Endothelial cell of umbilical vein (primary cell): ENCODE measurements around the gene PHF2. TPM values are rescaled to one million over a fixed set of nuclear protein-coding genes. Genes with fewer than 3 reads are reported as not detected.

Experiments used
- BruUV-seq: library from RNA; stranded (reverse); fragments of 400-500 nt; replicated peaks from 2 replicates; lab custom pipeline; 2021; lab: Mats Ljungman, UMichigan
- CTCF ChIA-PET: fragments of 300-600, 350-600 bp; sonication (Branson Sonifier 250); formaldehyde crosslinking; loops from one replicate; lab custom pipeline; 2021; ENCODE audit warnings: antibody characterized with exemption, inconsistent platforms; lab: Charles Lee
- POLR2A ChIA-PET: fragments of 300-600, 350-600 bp; sonication (Branson Sonifier 250); formaldehyde crosslinking; loops from one replicate; lab custom pipeline; 2021; ENCODE audit warnings: antibody characterized with exemption, inconsistent platforms; lab: Charles Lee
- DNase-seq: peaks from one replicate; pipeline ENCODE4 v3.0.0-alpha.2; 2011; ENCODE audit warnings: low read depth, low spot score
- FAIRE-seq: peaks from 2 replicates; lab custom pipeline; 2011; peaks lifted over from hg19 to GRCh38; lab: Jason Lieb, UNC
- H2AFZ ChIP-seq: 2 replicates; pipeline ENCODE4 v1.6.0; 2012; ENCODE audit warnings: low read depth, low read length, control low read depth, inconsistent platforms
- H3K27ac ChIP-seq: 2 replicates; pipeline ENCODE4 v1.5.1; 2011; ENCODE audit warnings: low read depth, mild to moderate bottlenecking, control low read depth, low read length, moderate library complexity; ENCODE audit not compliant: insufficient read depth
- H3K27me3 ChIP-seq, 2 experiments: 2 replicates each; pipeline versions ENCODE4 v1.6.0 to v1.6.1; 2011; ENCODE audit warnings: low read length in 2 of 2, mixed read lengths in 1 of 2; ENCODE audit not compliant: control insufficient read depth in 2 of 2, insufficient read depth in 2 of 2
- H3K36me3 ChIP-seq, 2 experiments: 2 replicates in 1 of 2; 3 replicates in 1 of 2; pipeline ENCODE4 v1.5.1; 2011; ENCODE audit warnings: low read length in 2 of 2, mild to moderate bottlenecking in 1 of 2, moderate library complexity in 1 of 2; ENCODE audit not compliant: control insufficient read depth in 2 of 2, insufficient read depth in 2 of 2; ENCODE audit errors: extremely low read depth in 1 of 2
- H3K4me1 ChIP-seq: 3 replicates; pipeline ENCODE4 v1.5.1; 2011; ENCODE audit warnings: mild to moderate bottlenecking, low read length; ENCODE audit not compliant: control insufficient read depth, insufficient read depth; ENCODE audit errors: extremely low read depth
- H3K4me2 ChIP-seq: 2 replicates; pipeline ENCODE4 v1.6.1; 2011; ENCODE audit warnings: low read length, control low read depth, mixed read lengths; ENCODE audit not compliant: insufficient read depth
- H3K4me3 ChIP-seq, 3 experiments: fragments of 200-600 bp in 1 of 3; sonication (generic), shearing (Covaris generic) in 1 of 3; replicated peaks in 1 of 3; 2 replicates each; pipeline ENCODE4 v1.5.1; 2011 to 2016; ENCODE audit warnings: control low read depth in 3 of 3, low read length in 3 of 3, mild to moderate bottlenecking in 2 of 3, inconsistent platforms in 1 of 3, low read depth in 1 of 3, moderate library complexity in 1 of 3; ENCODE audit not compliant: insufficient read depth in 1 of 3
- H3K79me2 ChIP-seq: 2 replicates; pipeline ENCODE4 v1.6.0; 2012; ENCODE audit warnings: low read length, inconsistent platforms; ENCODE audit not compliant: control insufficient read depth, insufficient read depth
- H3K9ac ChIP-seq: replicated peaks from 2 replicates; pipeline ENCODE3; 2011; ENCODE audit warnings: low read length, control low read depth; ENCODE audit not compliant: insufficient read depth; ENCODE audit errors: extremely low read depth
- H3K9me1 ChIP-seq: replicated peaks from 3 replicates; pipeline ENCODE4 v1.6.0; 2011; ENCODE audit warnings: mild to moderate bottlenecking, low read length; ENCODE audit not compliant: control insufficient read depth, insufficient read depth; ENCODE audit errors: extremely low read depth
- H3K9me3 ChIP-seq: replicated peaks from 2 replicates; pipeline ENCODE4 v1.5.1; 2012; ENCODE audit warnings: low read length, inconsistent platforms; ENCODE audit not compliant: control insufficient read depth, insufficient read depth
- H4K20me1 ChIP-seq: replicated peaks from 2 replicates; pipeline ENCODE3; 2011; ENCODE audit warnings: mild to moderate bottlenecking, low read length; ENCODE audit not compliant: control insufficient read depth, insufficient read depth; ENCODE audit errors: extremely low read depth
- CTCF ChIP-seq, 2 donors: IDR thresholded peaks; 1 replicate in 1 of 2; 2 replicates in 1 of 2; pipeline ENCODE4 v1.5.1; 2011; ENCODE audit warnings: low read length in 2 of 2, mild to moderate bottlenecking in 2 of 2, moderate library complexity in 2 of 2, control low read depth in 1 of 2, inconsistent platforms in 1 of 2, low read depth in 1 of 2; ENCODE audit not compliant: insufficient read depth in 1 of 2; ENCODE audit errors: extremely low read depth in 1 of 2
- EZH2 ChIP-seq: IDR thresholded peaks from 2 replicates; pipeline ENCODE4 v1.6.1; 2012; ENCODE audit warnings: borderline replicate concordance, low read depth, mild to moderate bottlenecking, moderate library complexity, low read length, inconsistent platforms; ENCODE audit not compliant: severe bottlenecking
- FOS ChIP-seq: IDR thresholded peaks from 2 replicates; pipeline ENCODE4 v1.6.1; 2011; ENCODE audit warnings: mild to moderate bottlenecking, low read length, moderate library complexity, borderline replicate concordance; ENCODE audit not compliant: insufficient read depth
- GATA2 ChIP-seq: IDR thresholded peaks from 2 replicates; pipeline ENCODE4 v1.7.0; 2011; ENCODE audit warnings: low read depth, mild to moderate bottlenecking, moderate library complexity, mixed read lengths, low read length; ENCODE audit not compliant: insufficient read length, insufficient read depth
- JUN ChIP-seq: IDR thresholded peaks from 2 replicates; pipeline ENCODE4 v1.6.1; 2011; ENCODE audit warnings: borderline replicate concordance, low read depth; ENCODE audit not compliant: insufficient read length, insufficient read depth
- MAX ChIP-seq: IDR thresholded peaks from 2 replicates; pipeline ENCODE4 v1.6.1; 2011; ENCODE audit not compliant: insufficient read depth, insufficient read length
- MYC ChIP-seq: IDR thresholded peaks from one replicate; pipeline ENCODE4 v1.6.1; 2011; ENCODE audit warnings: mild to moderate bottlenecking, low read depth, low read length
- POLR2A ChIP-seq: IDR thresholded peaks from 2 replicates; pipeline ENCODE4 v1.6.1; 2012; ENCODE audit warnings: low read depth, mild to moderate bottlenecking, control low read depth, low read length
- POLR2AphosphoS5 ChIP-seq: IDR thresholded peaks from 2 replicates; pipeline ENCODE4 v1.6.1; 2012; ENCODE audit warnings: low read depth, mild to moderate bottlenecking, control low read depth, low read length, moderate library complexity; ENCODE audit not compliant: insufficient read depth
- dilution Hi-C: fragments of 300-500 bp; cut with MboI; formaldehyde crosslinking; loops from one replicate; pipeline ENCODE4 v1.15.0; 2019; ENCODE audit warnings: low sequenced_read_pairs; ENCODE audit not compliant: extremely low pct_ligation_motif_present
- intact Hi-C: fragments of 100-400 bp; cut with micrococcal nuclease; formaldehyde crosslinking; loops from one replicate; pipeline ENCODE4 v1.10.0; 2022
- polyA plus RNA-seq, 4 experiments: library from polyadenylated mRNA; depleted of rRNA in 3 of 4; stranded (reverse) in 3 of 4; unstranded in 1 of 4; fragments of >200 nt; gene quantifications; 2 replicates each; pipeline versions ENCODE4 v1.2.1 to v1.2.3, GENCODE V29; 2011 to 2012; ENCODE audit warnings: missing spikeins in 1 of 4
- total RNA-seq: library from RNA; stranded (reverse); gene quantifications from 2 replicates; pipeline ENCODE4 v1.2.3, GENCODE V29; 2021

The PHF2 gene
- total and polyA plus RNA-seq, 2 donors (not counting 3 experiments of a cell fraction or from before 2014, with no cell fraction given) = 9.8 to 22.5 TPM

GRCh38 chr9:93673021-93673838 lies 96.8 kb downstream of the PHF2 start:
- POLR2A ChIA-PET = no interaction called here
- DNase-seq (no peak), FAIRE-seq (no peak)
- dilution Hi-C loops = no loop called here
- TF ChIP-seq GATA2 = no peak
- no peak for TF ChIP-seq FOS
- TF ChIP-seq POLR2A = no peak
- TF ChIP-seq EZH2 = no peak
- TF ChIP-seq MYC = no peak
- TF ChIP-seq MAX = no peak
- no peak for TF ChIP-seq POLR2AphosphoS5
- TF ChIP-seq JUN = no peak
- TF ChIP-seq CTCF (IDR thresholded peaks at IDR 0.05; ENCODE audit: extremely low read depth in 1 of 2, insufficient read depth in 1 of 2, low read depth in 1 of 2, low read length in 2 of 2) = no peak
- H3K4me3 ChIP-seq = no peak overlapping the region
- H3K79me2 ChIP-seq = no peaks in the 10 kb centered on the region
- intact Hi-C loops = no loop called here
- H3K27ac ChIP-seq = no peak overlapping the region
- H3K4me1 ChIP-seq = no peaks in the 10 kb centered on the region
- H3K9me1 ChIP-seq = no peaks in the 10 kb centered on the region
- no peaks in the 10 kb centered on the region for H4K20me1 ChIP-seq
- no peak overlapping the region for H2AFZ ChIP-seq
- CTCF ChIA-PET = interaction anchor here (0.9 to 1.2 kb wide), 2 partner anchors 9 to 11 kb away, joined by 3 read pairs; no protein-coding TSS in a partner anchor
- H3K27me3 ChIP-seq = no peaks in the 10 kb centered on the region
- H3K9ac ChIP-seq = no peak overlapping the region
- H3K9me3 ChIP-seq = no peaks in the 10 kb centered on the region
- peaks cover 0 to 6% of the 10 kb centered on the region in 2 experiments for H3K36me3 ChIP-seq
- no peak overlapping the region for H3K4me2 ChIP-seq
- no TSS peak for BruUV-seq
